Smooth muscle cell (in vitro differentiated cells): Measurements from ENCODE around the gene SOX1. TPM values are rescaled to one million over a fixed set of nuclear protein-coding genes. Genes with fewer than 3 reads are reported as not detected.

ENCODE experiments used
- DNase-seq: peaks from one replicate; lab custom pipeline; 2025; ENCODE audit not compliant: unreplicated experiment; lab: John Stamatoyannopoulos, UW
- H2AFZ ChIP-seq: fragments of 200-600 bp; sonication (generic); 2 replicates; pipeline ENCODE4 v1.6.0; 2016; ENCODE audit warnings: antibody characterized with exemption, low read depth, mild to moderate bottlenecking
- H3F3A ChIP-seq: fragments of 200-600 bp; sonication (generic); 2 replicates; pipeline ENCODE4 v1.6.0; 2017; ENCODE audit warnings: antibody characterized with exemption, low read depth
- H3K27ac ChIP-seq: fragments of 200-600 bp; sonication (generic); 2 replicates; pipeline ENCODE4 v1.5.1; 2016; ENCODE audit warnings: low read depth, mild to moderate bottlenecking
- H3K27me3 ChIP-seq: fragments of 200-600 bp; sonication (generic); 2 replicates; pipeline ENCODE4 v1.6.1; 2016; ENCODE audit warnings: low read depth, mild to moderate bottlenecking
- H3K36me3 ChIP-seq: fragments of 200-600 bp; sonication (generic); 2 replicates; pipeline ENCODE4 v1.5.1; 2016; ENCODE audit warnings: low read depth
- H3K4me1 ChIP-seq: fragments of 200-600 bp; sonication (generic); 2 replicates; pipeline ENCODE4 v1.5.1; 2016; ENCODE audit warnings: low read depth
- H3K4me2 ChIP-seq: fragments of 200-600 bp; sonication (generic); 2 replicates; pipeline ENCODE4 v1.6.0; 2016; ENCODE audit warnings: mild to moderate bottlenecking
- H3K4me3 ChIP-seq: fragments of 200-600 bp; sonication (generic); 2 replicates; pipeline ENCODE4 v1.5.1; 2016; ENCODE audit warnings: mild to moderate bottlenecking
- H3K79me2 ChIP-seq: fragments of 200-600 bp; sonication (generic); 2 replicates; pipeline ENCODE4 v1.6.0; 2016; ENCODE audit warnings: low read depth, mild to moderate bottlenecking
- H3K9ac ChIP-seq: fragments of 200-600 bp; sonication (generic); 2 replicates; pipeline ENCODE4 v1.6.0; 2016; ENCODE audit warnings: low read depth
- H3K9me3 ChIP-seq: fragments of 200-600 bp; sonication (generic); replicated peaks from 2 replicates; pipeline ENCODE4 v1.5.1; 2016; ENCODE audit warnings: low read depth
- H4K20me1 ChIP-seq: fragments of 200-600 bp; sonication (generic); 2 replicates; pipeline ENCODE4 v1.6.0; 2016; ENCODE audit warnings: low read depth
- WGBS: methylation state at CpG from one replicate; pipeline ENCODE4 v1.1.7; 2016; ENCODE audit warnings: low lambda C conversion rate; 5-methylcytosine and 5-hydroxymethylcytosine counted together
- polyA plus RNA-seq: library from polyadenylated mRNA; unstranded; fragments of >200 nt; fragmentation: Nextera tagmentation; extraction: Ambion mirVana; gene quantifications from 2 replicates; pipeline ENCODE4 v1.2.1, GENCODE V29; 2016
- total RNA-seq: library from RNA; depleted of rRNA; stranded (reverse); fragments of >200 nt; gene quantifications from 2 replicates; pipeline ENCODE4 v1.2.3, GENCODE V29; 2014
- TF ChIP-seq, protein P1 (sequence below): fragments of 200-600 bp; sonication (generic); IDR thresholded peaks from 2 replicates; pipeline ENCODE4 v1.5.1; 2017; ENCODE audit warnings: borderline replicate concordance, mild to moderate bottlenecking, antibody characterized with exemption; ENCODE audit not compliant: insufficient read depth, poor library complexity, severe bottlenecking

The SOX1 gene
- total and polyA plus RNA-seq, 2 experiments from 2014 or later = not detected

GRCh38 chr13:112059457-112060281 is 7.3 kb upstream of the SOX1 start:
- peaks cover 37% of the 10 kb centered on the region for H3K4me1 ChIP-seq
- H3K36me3 ChIP-seq = no peaks in the 10 kb centered on the region
- 17% methylated on average over 15 of the region's 15 CpGs for WGBS
- H3K27me3 ChIP-seq = peaks cover 100% of the 10 kb centered on the region
- DNase-seq = no peak
- no peak overlapping the region for H3K4me3 ChIP-seq
- H3K27ac ChIP-seq = no peak overlapping the region
- H3K4me2 ChIP-seq = no peak overlapping the region
- no peak overlapping the region for H2AFZ ChIP-seq
- H3F3A ChIP-seq = no peaks in the 10 kb centered on the region
- TF ChIP-seq, protein P1, sequence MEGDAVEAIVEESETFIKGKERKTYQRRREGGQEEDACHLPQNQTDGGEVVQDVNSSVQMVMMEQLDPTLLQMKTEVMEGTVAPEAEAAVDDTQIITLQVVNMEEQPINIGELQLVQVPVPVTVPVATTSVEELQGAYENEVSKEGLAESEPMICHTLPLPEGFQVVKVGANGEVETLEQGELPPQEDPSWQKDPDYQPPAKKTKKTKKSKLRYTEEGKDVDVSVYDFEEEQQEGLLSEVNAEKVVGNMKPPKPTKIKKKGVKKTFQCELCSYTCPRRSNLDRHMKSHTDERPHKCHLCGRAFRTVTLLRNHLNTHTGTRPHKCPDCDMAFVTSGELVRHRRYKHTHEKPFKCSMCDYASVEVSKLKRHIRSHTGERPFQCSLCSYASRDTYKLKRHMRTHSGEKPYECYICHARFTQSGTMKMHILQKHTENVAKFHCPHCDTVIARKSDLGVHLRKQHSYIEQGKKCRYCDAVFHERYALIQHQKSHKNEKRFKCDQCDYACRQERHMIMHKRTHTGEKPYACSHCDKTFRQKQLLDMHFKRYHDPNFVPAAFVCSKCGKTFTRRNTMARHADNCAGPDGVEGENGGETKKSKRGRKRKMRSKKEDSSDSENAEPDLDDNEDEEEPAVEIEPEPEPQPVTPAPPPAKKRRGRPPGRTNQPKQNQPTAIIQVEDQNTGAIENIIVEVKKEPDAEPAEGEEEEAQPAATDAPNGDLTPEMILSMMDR = no peak
- H3K9ac ChIP-seq = no peak overlapping the region
- no peaks in the 10 kb centered on the region for H4K20me1 ChIP-seq
- H3K9me3 ChIP-seq = no peaks in the 10 kb centered on the region
- H3K79me2 ChIP-seq = no peaks in the 10 kb centered on the region

DNA sequence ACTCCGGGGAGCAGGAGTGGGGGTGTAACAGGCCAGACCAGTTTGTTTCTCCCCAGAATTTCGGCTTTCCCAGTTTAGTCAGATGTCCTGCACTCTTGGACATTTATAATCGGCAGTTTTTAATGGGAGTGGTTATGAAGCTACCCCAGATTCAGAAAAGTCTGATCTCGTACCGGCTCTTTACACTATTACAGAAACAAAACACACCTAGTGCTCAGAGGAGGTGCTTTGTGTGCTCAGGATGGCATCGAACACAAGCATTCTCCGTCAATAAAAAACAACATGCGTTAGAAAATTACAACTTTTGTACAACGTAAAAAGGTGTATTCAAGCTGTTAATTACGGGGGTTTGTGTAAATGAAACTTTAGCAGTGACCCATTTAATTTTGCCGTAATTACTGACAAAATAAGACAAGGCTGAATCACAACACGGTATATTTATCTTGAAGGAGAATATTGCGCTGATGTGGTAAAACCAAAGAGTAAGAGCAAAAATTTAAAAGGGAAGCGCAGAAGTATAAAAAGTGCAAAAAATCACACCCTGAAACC is 6.6 kb upstream of the SOX1 start:
- no peaks in the 10 kb centered on the region for H3K36me3 ChIP-seq
- DNase-seq = no peak
- H3K4me2 ChIP-seq = no peak overlapping the region
- H3K9ac ChIP-seq = no peak overlapping the region
- peaks cover 100% of the 10 kb centered on the region for H3K27me3 ChIP-seq
- no peaks in the 10 kb centered on the region for H3K79me2 ChIP-seq
- peaks cover 32% of the 10 kb centered on the region for H3K4me1 ChIP-seq
- no peak overlapping the region for H2AFZ ChIP-seq
- no peaks in the 10 kb centered on the region for H4K20me1 ChIP-seq
- TF ChIP-seq, protein P1 = no peak
- no peak overlapping the region for H3K4me3 ChIP-seq
- H3K9me3 ChIP-seq = no peaks in the 10 kb centered on the region
- no peak overlapping the region for H3K27ac ChIP-seq
- no peaks in the 10 kb centered on the region for H3F3A ChIP-seq
- WGBS = 25% methylated on average over 14 of the region's 14 CpGs

- 4% methylated on average over 28 of the region's 29 CpGs for WGBS
Observed at GRCh38 chr13:112060899-112061366, 6.0 kb upstream of the SOX1 start.

More at GRCh38 chr13:112060899-112061366, 6.0 kb upstream of the SOX1 start:
- no peak overlapping the region for H3K27ac ChIP-seq
- no peak overlapping the region for H3K4me3 ChIP-seq
- H3K9ac ChIP-seq = no peak overlapping the region
- H3K79me2 ChIP-seq = no peaks in the 10 kb centered on the region
- TF ChIP-seq, protein P1 = no peak
- H4K20me1 ChIP-seq = no peaks in the 10 kb centered on the region
- no peaks in the 10 kb centered on the region for H3K36me3 ChIP-seq
- peaks cover 28% of the 10 kb centered on the region for H3K4me1 ChIP-seq
- H3K4me2 ChIP-seq = no peak overlapping the region
- DNase-seq = no peak
- H3K9me3 ChIP-seq = no peaks in the 10 kb centered on the region
- H3F3A ChIP-seq = no peaks in the 10 kb centered on the region
- H3K27me3 ChIP-seq = peaks cover 100% of the 10 kb centered on the region
- no peak overlapping the region for H2AFZ ChIP-seq
